H9 (cell line): ENCODE results near the gene THEMIS. TPM values are rescaled to one million over a fixed set of nuclear protein-coding genes. Genes with fewer than 3 reads are reported as not detected.
"Not testable (repeated sequence)": the region's sequence is repeated elsewhere in the genome, so short reads cannot be mapped to it uniquely, and the experiment has no call there.

Source experiments
- DNase-seq: peaks from one replicate; pipeline ENCODE4 v3.0.0-alpha.2; 2017
- H2AFZ ChIP-seq: one replicate; pipeline ENCODE4 v1.6.1; 2013; ENCODE audit warnings: mild to moderate bottlenecking, low read length, control low read depth, moderate library complexity
- H2AK5ac ChIP-seq: 2 replicates; pipeline ENCODE4 v1.6.1; 2013; ENCODE audit warnings: low read length, control low read depth, mixed read lengths; ENCODE audit not compliant: insufficient read length
- H2BK120ac ChIP-seq: one replicate; pipeline ENCODE4 v1.6.1; 2013; ENCODE audit warnings: low read depth, mild to moderate bottlenecking, low read length, control low read depth, inconsistent platforms; ENCODE audit not compliant: poor library complexity, severe bottlenecking
- H2BK12ac ChIP-seq: 2 replicates; pipeline ENCODE4 v1.6.1; 2013; ENCODE audit warnings: low read length, control low read depth, mixed read lengths, low read depth; ENCODE audit not compliant: insufficient read length
- H2BK15ac ChIP-seq: 2 replicates; pipeline ENCODE4 v1.6.1; 2013; ENCODE audit warnings: low read depth, low read length, control low read depth
- H2BK20ac ChIP-seq: one replicate; pipeline ENCODE4 v1.6.1; 2013; ENCODE audit warnings: low read depth, mild to moderate bottlenecking, low read length, control low read depth, inconsistent platforms; ENCODE audit not compliant: poor library complexity, severe bottlenecking
- H2BK5ac ChIP-seq: 2 replicates; pipeline ENCODE4 v1.6.1; 2013; ENCODE audit warnings: low read length, control low read depth, mixed read lengths; ENCODE audit not compliant: insufficient read length
- H3K14ac ChIP-seq: 2 replicates; pipeline ENCODE4 v1.6.1; 2013; ENCODE audit warnings: low read length, control low read depth; ENCODE audit not compliant: insufficient read depth
- H3K18ac ChIP-seq: 2 replicates; pipeline ENCODE4 v1.6.1; 2013; ENCODE audit warnings: low read depth, mild to moderate bottlenecking, mixed read lengths, low read length, control low read depth; ENCODE audit not compliant: insufficient read length
- H3K23ac ChIP-seq: 2 replicates; pipeline ENCODE4 v1.6.1; 2013; ENCODE audit warnings: low read length, control low read depth, mixed read lengths, low read depth; ENCODE audit not compliant: insufficient read length
- H3K23me2 ChIP-seq: 2 replicates; pipeline ENCODE4 v1.6.1; 2013; ENCODE audit warnings: low read depth, mild to moderate bottlenecking, mixed read lengths, low read length, control low read depth; ENCODE audit not compliant: insufficient read length, poor library complexity, severe bottlenecking
- H3K27ac ChIP-seq: 2 replicates; pipeline ENCODE4 v1.5.1; 2013; ENCODE audit warnings: low read length, control low read depth, mixed read lengths, low read depth; ENCODE audit not compliant: insufficient read length
- H3K27me3 ChIP-seq: 2 replicates; pipeline ENCODE4 v1.6.1; 2013; ENCODE audit warnings: low read length, control low read depth, inconsistent platforms; ENCODE audit not compliant: insufficient read depth
- H3K4ac ChIP-seq: 2 replicates; pipeline ENCODE4 v1.6.1; 2013; ENCODE audit warnings: low read depth, mild to moderate bottlenecking, control low read depth, inconsistent platforms, low read length, moderate library complexity
- H3K4me1 ChIP-seq: 2 replicates; pipeline ENCODE4 v1.6.1; 2013; ENCODE audit warnings: low read length, control low read depth, inconsistent platforms; ENCODE audit not compliant: insufficient read depth
- H3K4me2 ChIP-seq: 2 replicates; pipeline ENCODE4 v1.6.1; 2013; ENCODE audit warnings: low read length, control low read depth, mixed read lengths; ENCODE audit not compliant: insufficient read length, insufficient read depth
- H3K56ac ChIP-seq: 2 replicates; pipeline ENCODE4 v1.6.1; 2013; ENCODE audit warnings: low read depth, mild to moderate bottlenecking, mixed read lengths, low read length, control low read depth; ENCODE audit not compliant: insufficient read length
- H3K79me1 ChIP-seq: 2 replicates; pipeline ENCODE4 v1.6.1; 2013; ENCODE audit warnings: low read depth, mild to moderate bottlenecking, moderate library complexity, low read length, control low read depth, inconsistent platforms; ENCODE audit not compliant: insufficient read depth, poor library complexity, severe bottlenecking
- H3K79me2 ChIP-seq: 2 replicates; pipeline ENCODE4 v1.6.1; 2013; ENCODE audit warnings: low read length, control low read depth, inconsistent platforms; ENCODE audit not compliant: insufficient read depth
- H3K9ac ChIP-seq: 2 replicates; pipeline ENCODE4 v1.6.1; 2013; ENCODE audit warnings: low read length, control low read depth, mixed read lengths; ENCODE audit not compliant: insufficient read length; ENCODE audit errors: extremely low read depth
- H3K9me3 ChIP-seq: one replicate; pipeline ENCODE4 v1.6.1; 2013; ENCODE audit warnings: low read depth, low read length, inconsistent platforms; ENCODE audit not compliant: control insufficient read depth
- H3T11ph ChIP-seq: one replicate; pipeline ENCODE4 v1.6.1; 2013; ENCODE audit warnings: mild to moderate bottlenecking, low read length, control low read depth, inconsistent platforms
- H4K20me1 ChIP-seq: one replicate; pipeline ENCODE4 v1.6.1; 2013; ENCODE audit not compliant: control insufficient read depth, insufficient read length, insufficient read depth
- H4K5ac ChIP-seq: 2 replicates; pipeline ENCODE4 v1.6.1; 2013; ENCODE audit warnings: low read depth, mild to moderate bottlenecking, mixed read lengths, low read length, control low read depth; ENCODE audit not compliant: insufficient read length
- H4K8ac ChIP-seq: replicated peaks from 2 replicates; pipeline ENCODE4 v1.6.1; 2013; ENCODE audit warnings: low read length, control low read depth, mixed read lengths, low read depth; ENCODE audit not compliant: insufficient read length
- H4K91ac ChIP-seq: 2 replicates; pipeline ENCODE4 v1.6.1; 2013; ENCODE audit warnings: low read depth, mild to moderate bottlenecking, moderate library complexity, mixed read lengths, low read length, control low read depth; ENCODE audit not compliant: insufficient read length
- H3K27ac Mint-ChIP-seq, 3 experiments: 2 replicates in 2 of 3; 3 replicates in 1 of 3; pipeline ENCODE4 v1.8.0; 2020 to 2021; ENCODE audit warnings: mixed read lengths in 3 of 3, mild to moderate bottlenecking in 1 of 3, moderate library complexity in 1 of 3
- H3K27me3 Mint-ChIP-seq: 2 replicates; pipeline ENCODE4 v1.8.0; 2021; ENCODE audit warnings: low read depth, mild to moderate bottlenecking, moderate library complexity, mixed read lengths
- H3K36me3 Mint-ChIP-seq, 3 experiments: 2 replicates in 2 of 3; 3 replicates in 1 of 3; pipeline ENCODE4 v1.8.0; 2020 to 2021; ENCODE audit warnings: low read depth in 3 of 3, mixed read lengths in 3 of 3; ENCODE audit not compliant: insufficient read depth in 1 of 3
- H3K4me1 Mint-ChIP-seq, 2 experiments: 2 replicates each; pipeline ENCODE4 v1.8.0; 2020; ENCODE audit warnings: mixed read lengths in 2 of 2
- H3K4me3 Mint-ChIP-seq, 2 experiments: 2 replicates in 1 of 2; 3 replicates in 1 of 2; pipeline ENCODE4 v1.8.0; 2020 to 2021; ENCODE audit warnings: mild to moderate bottlenecking in 2 of 2, mixed read lengths in 2 of 2, moderate library complexity in 1 of 2
- H3K9me3 Mint-ChIP-seq, 2 experiments: 2 replicates in 1 of 2; 3 replicates in 1 of 2; pipeline ENCODE4 v1.8.0; 2020; ENCODE audit warnings: mild to moderate bottlenecking in 2 of 2, mixed read lengths in 2 of 2, moderate library complexity in 1 of 2
- WGBS: extraction: QIAGEN DNeasy Blood & Tissue Kit; methylation state at CpG from one replicate; pipeline ENCODE4 v1.1.7; 2013; ENCODE audit warnings: missing lambda C conversion rate, low lambda C conversion rate, mixed read lengths; ENCODE audit not compliant: insufficient read length; ENCODE audit errors: extremely low coverage; 5-methylcytosine and 5-hydroxymethylcytosine counted together
- total RNA-seq: library from RNA; stranded (reverse); gene quantifications from 2 replicates; pipeline ENCODE4 v1.2.1, GENCODE V29; 2021
- TF ChIP-seq, protein P1 (sequence below): fragments of 200-600 bp; sonication (generic); conservative IDR thresholded peaks from 3 replicates; pipeline ENCODE4 v1.8.0; 2021; ENCODE audit warnings: antibody characterized with exemption, mild to moderate bottlenecking

The THEMIS gene
- total RNA-seq, 1 experiment from 2014 or later: not detected

DNA sequence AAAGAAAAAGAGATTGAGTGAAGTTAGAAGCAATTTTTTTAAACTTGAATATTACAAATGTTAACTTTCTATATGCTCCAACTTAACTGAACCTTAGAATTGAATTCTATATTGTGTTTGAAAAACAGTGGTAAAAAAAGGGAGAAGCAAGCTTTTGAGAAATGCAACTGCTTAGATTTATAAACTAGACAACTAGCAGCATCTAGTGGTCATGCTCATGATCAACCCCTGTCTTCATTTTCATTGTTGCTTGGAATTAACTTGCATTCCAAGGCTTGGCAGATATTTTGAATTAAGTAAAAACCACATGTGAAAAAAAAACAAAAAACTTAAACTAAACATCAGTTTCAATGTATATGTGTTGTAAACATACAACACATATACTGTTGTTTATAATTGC lies 210.8 kb downstream of the THEMIS start:
- no peak overlapping the region for H2BK15ac ChIP-seq
- Mint-ChIP-seq H3K4me3 (no peak overlapping the region), H3K9me3 (peaks cover 0 to 9% of the 10 kb centered on the region in 2 experiments; a peak in 4 of 5 replicates), H3K4me1 (peaks cover 6 to 9% of the 10 kb centered on the region in 2 experiments; a peak in 3 of 4 replicates), H3K27me3 (no peaks in the 10 kb centered on the region), H3K27ac (no peak overlapping the region), H3K36me3 (peaks cover 0 to 7% (median 0%) of the 10 kb centered on the region in 3 experiments; a peak in 2 of 7 replicates)
- no peak overlapping the region for H3K27ac ChIP-seq
- no peak overlapping the region for H2BK12ac ChIP-seq
- H4K91ac ChIP-seq: no peak overlapping the region
- H3K23ac ChIP-seq: no peak overlapping the region
- no peak overlapping the region for H3K56ac ChIP-seq
- no peak for DNase-seq
- no peak overlapping the region for H4K5ac ChIP-seq
- no peak overlapping the region for H2AFZ ChIP-seq
- no peaks in the 10 kb centered on the region for H4K20me1 ChIP-seq
- no peak overlapping the region for H2BK20ac ChIP-seq
- no peaks in the 10 kb centered on the region for H3K79me1 ChIP-seq
- no peak overlapping the region for H3K4me2 ChIP-seq
- H3K9ac ChIP-seq: no peak overlapping the region
- H3K4ac ChIP-seq: no peak overlapping the region
- H2AK5ac ChIP-seq: no peak overlapping the region
- H2BK120ac ChIP-seq: no peak overlapping the region
- no peaks in the 10 kb centered on the region for H3K27me3 ChIP-seq
- no peaks in the 10 kb centered on the region for H3K23me2 ChIP-seq
- no peak overlapping the region for H3K14ac ChIP-seq
- no peaks in the 10 kb centered on the region for H3K4me1 ChIP-seq
- H2BK5ac ChIP-seq: no peak overlapping the region
- H3K79me2 ChIP-seq: no peaks in the 10 kb centered on the region
- TF ChIP-seq, protein P1, sequence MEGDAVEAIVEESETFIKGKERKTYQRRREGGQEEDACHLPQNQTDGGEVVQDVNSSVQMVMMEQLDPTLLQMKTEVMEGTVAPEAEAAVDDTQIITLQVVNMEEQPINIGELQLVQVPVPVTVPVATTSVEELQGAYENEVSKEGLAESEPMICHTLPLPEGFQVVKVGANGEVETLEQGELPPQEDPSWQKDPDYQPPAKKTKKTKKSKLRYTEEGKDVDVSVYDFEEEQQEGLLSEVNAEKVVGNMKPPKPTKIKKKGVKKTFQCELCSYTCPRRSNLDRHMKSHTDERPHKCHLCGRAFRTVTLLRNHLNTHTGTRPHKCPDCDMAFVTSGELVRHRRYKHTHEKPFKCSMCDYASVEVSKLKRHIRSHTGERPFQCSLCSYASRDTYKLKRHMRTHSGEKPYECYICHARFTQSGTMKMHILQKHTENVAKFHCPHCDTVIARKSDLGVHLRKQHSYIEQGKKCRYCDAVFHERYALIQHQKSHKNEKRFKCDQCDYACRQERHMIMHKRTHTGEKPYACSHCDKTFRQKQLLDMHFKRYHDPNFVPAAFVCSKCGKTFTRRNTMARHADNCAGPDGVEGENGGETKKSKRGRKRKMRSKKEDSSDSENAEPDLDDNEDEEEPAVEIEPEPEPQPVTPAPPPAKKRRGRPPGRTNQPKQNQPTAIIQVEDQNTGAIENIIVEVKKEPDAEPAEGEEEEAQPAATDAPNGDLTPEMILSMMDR: peak; percentile 75
- H4K8ac ChIP-seq: no peak overlapping the region
- H3T11ph ChIP-seq: no peak overlapping the region
- no peaks in the 10 kb centered on the region for H3K9me3 ChIP-seq
- no peak overlapping the region for H3K18ac ChIP-seq

DNA sequence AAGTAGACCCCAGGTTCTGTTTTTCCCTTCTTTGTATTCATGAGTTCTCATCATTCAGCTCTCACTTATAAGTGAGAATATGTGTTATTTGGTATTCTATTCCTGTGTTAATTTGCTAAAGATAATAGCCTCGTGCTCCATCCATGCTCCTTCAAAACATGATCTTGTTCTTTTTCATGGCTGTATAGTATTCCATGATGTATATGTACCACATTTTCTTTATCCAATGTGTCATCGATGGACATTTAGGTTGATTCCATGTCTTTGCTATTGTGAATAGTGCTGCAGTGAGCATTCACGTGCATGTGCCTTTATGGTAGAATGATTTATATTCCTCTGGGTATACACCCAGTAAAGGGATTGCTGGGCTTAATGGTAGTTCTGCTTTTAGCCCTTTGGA lies 213.4 kb downstream of the THEMIS start:
- not testable (repeated sequence) for H3K27ac Mint-ChIP-seq, H2BK20ac ChIP-seq, H3K4me3 Mint-ChIP-seq, H4K20me1 ChIP-seq, H3K4me1 Mint-ChIP-seq, H3K79me2 ChIP-seq, H2BK5ac ChIP-seq, H2BK15ac ChIP-seq, H3K9me3 ChIP-seq, H3K23ac ChIP-seq, DNase-seq, H3K4me2 ChIP-seq, H3K4ac ChIP-seq, H2AK5ac ChIP-seq, H3K56ac ChIP-seq, H4K8ac ChIP-seq, H3K9ac ChIP-seq, H4K5ac ChIP-seq, H4K91ac ChIP-seq, H2AFZ ChIP-seq, H3K4me1 ChIP-seq, H3K27ac ChIP-seq, H3K14ac ChIP-seq, H3T11ph ChIP-seq, H3K36me3 Mint-ChIP-seq, H3K9me3 Mint-ChIP-seq, H3K23me2 ChIP-seq, H3K27me3 Mint-ChIP-seq, H2BK120ac ChIP-seq, H2BK12ac ChIP-seq, H3K27me3 ChIP-seq, H3K79me1 ChIP-seq, H3K18ac ChIP-seq
- WGBS: no CpG with 5 or more reads among the region's 3 CpGs
